H1 (cell line): ENCODE measurements around the gene SPPL3. TPM values are rescaled to one million over a fixed set of nuclear protein-coding genes. Genes with fewer than 3 reads are reported as not detected.

ENCODE experiments used
- CBX5 ChIP-seq: fragments of 300-800, 300-1000 bp; sonication (generic); IDR thresholded peaks from 2 replicates; pipeline ENCODE4 v1.7.1; 2016; ENCODE audit warnings: antibody characterized with exemption, low read length, low read depth
- CTBP2 ChIP-seq: IDR thresholded peaks from 2 replicates; pipeline ENCODE4 v1.7.0; 2011; ENCODE audit warnings: borderline replicate concordance, mild to moderate bottlenecking, moderate library complexity, mixed read lengths, low read length; ENCODE audit not compliant: insufficient read depth, insufficient read length
- EZH2 ChIP-seq: fragments of 200-600 bp; sonication (generic); IDR thresholded peaks from 2 replicates; pipeline ENCODE4 v1.7.1; 2012; ENCODE audit warnings: low read depth, mild to moderate bottlenecking, moderate library complexity, low read length, inconsistent platforms; ENCODE audit not compliant: severe bottlenecking
- RFX5 ChIP-seq: IDR thresholded peaks from 2 replicates; pipeline ENCODE4 v1.6.1; 2011; ENCODE audit warnings: low read depth, low read length, improper control_type of control experiment, borderline replicate concordance
- polyA plus RNA-seq, 7 experiments: library from polyadenylated mRNA; depleted of rRNA in 3 of 7; stranded (reverse) in 5 of 7; unstranded in 2 of 7; fragments of >200 nt in 5 of 7; fragments of 200-250 nt in 2 of 7; gene quantifications; 1 replicate in 5 of 7; 2 replicates in 1 of 7; 4 replicates in 1 of 7; pipeline versions ENCODE4 v1.2.1 to v1.2.3, GENCODE V29; 2011 to 2013; ENCODE audit warnings: missing spikeins in 2 of 7, mixed read lengths in 2 of 7
- total RNA-seq: library from RNA; stranded (reverse); fragmentation: NEBNext Ultra II Directional; extraction: Animal tissue kit (Norgen Biotek cat#: 25700); gene quantifications from 2 replicates; pipeline ENCODE4 v1.2.1, GENCODE V29; 2021

The SPPL3 gene
- total and polyA plus RNA-seq, 2 of the 8 experiments (the other 6 are each of a cell fraction or from before 2014, with no cell fraction given): 27.3 to 48.4 TPM

DNA sequence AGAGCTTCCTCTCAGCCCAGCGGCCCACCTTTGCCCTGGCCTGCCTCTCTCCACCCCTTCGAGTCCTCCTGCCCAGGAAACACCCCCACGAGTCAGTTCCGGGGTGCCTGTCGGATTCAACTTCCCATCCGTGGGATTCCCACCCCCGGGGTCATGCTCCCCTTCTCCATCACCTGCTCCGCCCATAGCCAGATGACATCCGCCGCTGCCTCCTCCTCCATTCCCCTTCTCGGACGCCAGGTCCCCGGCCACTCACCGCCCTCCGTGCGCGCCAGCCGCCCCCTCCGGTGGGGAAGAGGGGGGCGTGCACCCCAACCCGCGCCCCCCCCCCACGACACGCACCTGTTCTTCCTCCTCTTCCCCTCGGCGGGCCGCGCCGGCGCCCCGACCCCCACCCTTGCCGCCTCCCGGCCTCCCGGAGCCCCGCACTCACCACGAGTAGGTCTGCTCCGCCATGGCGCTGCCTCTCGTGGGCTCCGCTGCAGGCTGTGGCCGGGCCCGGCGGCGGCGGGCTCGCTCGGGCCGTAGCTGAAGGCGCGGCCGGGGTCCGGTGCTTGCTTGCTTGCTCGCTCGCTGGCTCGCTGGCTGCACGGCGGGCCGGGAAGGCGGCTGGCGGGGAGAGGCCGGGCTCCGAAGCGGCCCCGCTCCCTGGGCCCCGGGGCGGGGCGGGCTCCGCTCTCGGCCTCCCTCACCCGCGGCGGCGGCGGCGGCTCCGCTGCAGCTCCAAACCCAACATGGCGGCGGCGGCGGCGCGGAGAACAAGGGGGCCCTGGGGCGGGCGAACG, 554 bp downstream of the SPPL3 start (continued):
- TF ChIP-seq CTBP2 (no peak), CBX5 (no peak), RFX5 (no peak), EZH2 (no peak)
- TF ChIP-seq, all 59 proteins: peak for 4
